ENCODE measurements around the gene SERPINA4.

SERPINA4 gene

DNA sequence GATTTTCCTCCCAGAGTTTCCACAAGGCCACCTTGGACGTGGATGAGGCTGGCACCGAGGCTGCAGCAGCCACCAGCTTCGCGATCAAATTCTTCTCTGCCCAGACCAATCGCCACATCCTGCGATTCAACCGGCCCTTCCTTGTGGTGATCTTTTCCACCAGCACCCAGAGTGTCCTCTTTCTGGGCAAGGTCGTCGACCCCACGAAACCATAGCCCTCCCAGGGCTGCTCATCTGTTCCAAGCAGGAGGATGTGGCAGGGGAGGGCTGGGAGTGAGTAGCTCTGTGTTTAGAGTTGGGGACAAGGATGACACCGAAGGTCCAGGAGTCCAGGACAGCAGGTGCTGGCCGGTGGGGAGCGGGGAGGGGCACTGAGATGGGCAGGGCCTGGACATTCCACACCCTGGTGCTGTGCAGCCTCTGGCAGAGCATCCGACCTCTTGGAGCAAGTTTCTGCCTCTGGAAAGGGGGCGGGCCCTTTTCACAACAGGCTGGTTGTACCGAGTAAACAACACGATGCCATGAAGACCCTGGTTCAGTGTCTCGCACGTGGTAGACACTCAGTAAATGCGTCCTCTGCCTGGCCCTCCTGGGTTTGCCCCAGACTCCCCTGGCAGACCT is 8.2 kb downstream of the SERPINA4 start:
- TF ChIP-seq, protein P1, sequence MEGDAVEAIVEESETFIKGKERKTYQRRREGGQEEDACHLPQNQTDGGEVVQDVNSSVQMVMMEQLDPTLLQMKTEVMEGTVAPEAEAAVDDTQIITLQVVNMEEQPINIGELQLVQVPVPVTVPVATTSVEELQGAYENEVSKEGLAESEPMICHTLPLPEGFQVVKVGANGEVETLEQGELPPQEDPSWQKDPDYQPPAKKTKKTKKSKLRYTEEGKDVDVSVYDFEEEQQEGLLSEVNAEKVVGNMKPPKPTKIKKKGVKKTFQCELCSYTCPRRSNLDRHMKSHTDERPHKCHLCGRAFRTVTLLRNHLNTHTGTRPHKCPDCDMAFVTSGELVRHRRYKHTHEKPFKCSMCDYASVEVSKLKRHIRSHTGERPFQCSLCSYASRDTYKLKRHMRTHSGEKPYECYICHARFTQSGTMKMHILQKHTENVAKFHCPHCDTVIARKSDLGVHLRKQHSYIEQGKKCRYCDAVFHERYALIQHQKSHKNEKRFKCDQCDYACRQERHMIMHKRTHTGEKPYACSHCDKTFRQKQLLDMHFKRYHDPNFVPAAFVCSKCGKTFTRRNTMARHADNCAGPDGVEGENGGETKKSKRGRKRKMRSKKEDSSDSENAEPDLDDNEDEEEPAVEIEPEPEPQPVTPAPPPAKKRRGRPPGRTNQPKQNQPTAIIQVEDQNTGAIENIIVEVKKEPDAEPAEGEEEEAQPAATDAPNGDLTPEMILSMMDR (IDR thresholded peaks at IDR 0.05; ENCODE audit: low read depth, low read length) = no peak

GRCh38 chr14:94570002-94570400 is 8.8 kb downstream of the SERPINA4 start:
- H3K4me3 ChIP-seq (ENCODE audit: low read depth, low read length) = no peak overlapping the region
- TF ChIP-seq, protein P1 (IDR thresholded peaks at IDR 0.05; ENCODE audit: low read depth, low read length) = no peak

More for the DNA sequence above, 8.2 kb downstream of the SERPINA4 start:
- no peak overlapping the region for H3K4me3 ChIP-seq (ENCODE audit: low read depth, low read length)

DNA sequence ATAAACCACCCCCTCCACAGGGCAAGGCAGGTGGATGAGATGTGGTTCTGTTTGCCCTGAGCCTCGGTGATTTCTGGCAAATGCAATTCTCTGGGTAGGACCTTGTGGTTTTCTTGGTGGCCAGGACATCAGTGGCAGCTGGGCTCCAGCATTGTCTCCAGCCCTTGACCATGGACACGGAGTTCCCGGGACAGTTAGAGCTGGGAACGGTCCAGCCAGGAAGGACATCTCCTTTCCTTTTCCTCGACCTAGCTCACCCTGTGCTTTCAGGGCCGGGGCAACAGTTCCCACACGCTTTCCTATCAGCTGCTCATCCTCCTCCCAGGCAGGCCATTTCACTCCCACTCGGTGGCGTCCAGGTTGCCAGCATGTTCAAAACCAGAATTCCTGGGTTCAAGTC is 9.2 kb downstream of the SERPINA4 start:
- no peak overlapping the region for H3K4me3 ChIP-seq (ENCODE audit: low read depth, low read length)
- TF ChIP-seq, protein P1 (IDR thresholded peaks at IDR 0.05; ENCODE audit: low read depth, low read length) = no peak

GRCh38 chr14:94571395-94571794 is 10.2 kb downstream of the SERPINA4 start:
- H3K4me3 ChIP-seq (ENCODE audit: low read depth, low read length) = no peak overlapping the region
- TF ChIP-seq, protein P1 (IDR thresholded peaks at IDR 0.05; ENCODE audit: low read depth, low read length) = no peak

DNA sequence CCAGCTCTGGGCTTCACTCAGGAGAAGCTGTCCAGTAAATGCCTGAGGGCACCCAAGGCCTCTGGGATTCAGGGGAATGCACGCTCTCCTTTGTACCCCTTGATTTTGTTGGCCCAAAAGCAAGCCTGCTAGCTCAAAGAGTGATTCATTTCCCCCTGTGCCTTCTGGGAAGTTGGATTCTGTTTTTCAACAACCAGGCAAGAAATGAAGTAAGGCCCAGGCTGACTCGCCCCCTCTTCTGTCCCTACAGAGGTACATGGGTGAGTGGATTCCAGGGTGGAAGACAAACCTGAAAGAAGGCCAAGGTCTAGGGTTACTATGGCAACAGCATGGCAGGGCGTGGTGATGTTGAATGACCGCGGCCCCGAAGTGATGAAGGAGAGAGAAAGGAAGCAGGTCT is 10.7 kb downstream of the SERPINA4 start:
- H3K4me3 ChIP-seq (ENCODE audit: low read depth, low read length) = no peak overlapping the region
- TF ChIP-seq, protein P1 (IDR thresholded peaks at IDR 0.05; ENCODE audit: low read depth, low read length) = no peak

DNA sequence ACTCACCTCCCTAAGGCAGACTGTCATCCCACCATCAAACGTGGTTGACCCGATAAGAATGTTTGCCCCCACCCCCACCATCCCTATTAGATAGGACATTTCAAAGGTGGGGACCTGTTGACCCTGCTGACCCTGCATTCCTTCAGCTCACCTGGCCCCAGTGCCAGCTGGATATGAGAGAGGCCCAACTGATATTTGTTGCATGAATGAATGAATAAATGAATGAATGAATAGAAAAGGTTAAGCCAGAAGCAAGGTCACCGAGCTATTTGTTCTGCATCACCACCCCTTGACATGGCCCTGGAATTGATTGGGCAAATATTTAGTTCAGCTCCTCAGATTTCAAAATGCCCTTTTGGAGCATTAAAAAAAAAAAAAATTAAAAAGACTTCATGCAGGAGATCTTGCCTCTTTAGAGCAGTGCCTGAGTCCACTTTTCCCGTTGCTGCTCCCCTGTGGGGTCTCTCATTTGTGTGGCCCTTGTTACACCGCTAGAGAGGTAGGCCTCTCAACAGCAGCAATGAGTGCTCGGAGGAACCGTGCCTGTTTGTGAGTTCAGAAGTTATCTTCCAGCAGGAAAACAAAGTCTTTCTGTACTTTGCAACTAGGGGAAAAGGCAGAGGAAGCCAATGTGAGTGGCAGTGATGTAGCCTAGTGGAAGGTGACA is 11.5 kb downstream of the SERPINA4 start:
- no peak overlapping the region for H3K4me3 ChIP-seq (ENCODE audit: low read depth, low read length)
- TF ChIP-seq, protein P1 (IDR thresholded peaks at IDR 0.05; ENCODE audit: low read depth, low read length) = no peak

DNA sequence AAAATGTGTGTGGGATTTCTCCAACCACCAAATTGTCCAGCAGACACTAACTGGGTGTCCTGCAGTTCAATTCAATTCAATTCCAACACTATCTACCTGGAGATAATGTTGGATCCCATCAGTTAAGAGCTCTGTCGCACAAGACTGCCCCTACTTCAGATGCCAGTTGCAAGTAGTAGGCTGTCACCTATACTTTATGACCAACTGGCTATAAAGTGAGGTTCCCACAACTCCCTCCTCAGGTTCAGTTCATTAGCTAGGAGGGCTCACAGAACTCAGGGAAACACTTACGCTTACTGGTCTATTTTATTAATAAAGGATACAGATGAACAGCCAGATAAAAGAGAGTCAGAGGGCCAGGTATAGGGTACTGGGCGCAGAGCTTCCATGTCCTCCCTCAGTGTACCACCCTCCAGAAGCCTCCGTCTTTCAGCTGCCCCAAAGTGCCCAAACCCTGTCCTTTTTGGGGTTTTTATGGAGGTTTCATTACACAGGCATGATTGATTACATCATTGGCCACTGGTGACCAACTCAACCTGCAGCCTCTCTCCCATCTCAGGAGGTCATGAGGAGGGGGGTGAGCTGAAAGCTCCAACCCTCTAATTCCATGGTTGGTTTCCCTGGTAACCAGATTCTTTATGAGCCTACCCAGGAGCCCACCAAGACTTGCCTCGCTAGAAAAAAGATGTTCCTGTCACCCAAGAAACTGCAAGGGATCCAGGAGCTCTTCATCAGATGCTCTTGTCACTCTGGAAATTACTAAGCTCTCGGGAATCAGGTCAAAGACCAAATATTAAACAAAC is 12.4 kb downstream of the SERPINA4 start:
- TF ChIP-seq, protein P1 (IDR thresholded peaks at IDR 0.05; ENCODE audit: low read depth, low read length) = no peak
- no peak overlapping the region for H3K4me3 ChIP-seq (ENCODE audit: low read depth, low read length)

Measured in WI38 (cell line).